WTC11 (cell line): ENCODE results near the gene DLX2. TPM values are rescaled to one million over a fixed set of nuclear protein-coding genes. Genes with fewer than 3 reads are reported as not detected.

ENCODE experiments used
- ATAC-seq: fragments of 200-7000 bp; cut with Tn5 transposase; 2 replicates; pipeline ENCODE4 v1.10.0; 2021; ENCODE audit warnings: mild to moderate bottlenecking, moderate library complexity
- CTCF ChIA-PET: fragments of 300-600 bp; sonication (Branson Sonifier 250); formaldehyde crosslinking; loops from one replicate; lab custom pipeline; 2021; ENCODE audit warnings: antibody characterized with exemption; lab: Charles Lee
- POLR2A ChIA-PET: fragments of 350-600 bp; sonication (Branson Sonifier 250); formaldehyde crosslinking; loops from one replicate; lab custom pipeline; 2021; ENCODE audit warnings: antibody characterized with exemption; lab: Charles Lee
- DNase-seq: peaks from one replicate; pipeline ENCODE4 v3.0.0; 2021; ENCODE audit warnings: low spot score
- H3K27ac Mint-ChIP-seq: 2 replicates; pipeline ENCODE4 v1.8.0; 2021; ENCODE audit warnings: mixed read lengths
- H3K27me3 Mint-ChIP-seq: 2 replicates; pipeline ENCODE4 v1.8.0; 2021; ENCODE audit warnings: low read depth, mild to moderate bottlenecking, moderate library complexity, mixed read lengths
- H3K36me3 Mint-ChIP-seq: 2 replicates; pipeline ENCODE4 v1.8.0; 2021; ENCODE audit warnings: mixed read lengths
- H3K4me1 Mint-ChIP-seq: 2 replicates; pipeline ENCODE4 v1.8.0; 2022; ENCODE audit warnings: mixed read lengths
- H3K4me3 Mint-ChIP-seq: 2 replicates; pipeline ENCODE4 v1.8.0; 2021; ENCODE audit warnings: mild to moderate bottlenecking, moderate library complexity, mixed read lengths
- H3K9me3 Mint-ChIP-seq: 2 replicates; pipeline ENCODE4 v1.8.0; 2021; ENCODE audit warnings: mixed read lengths
- ATF2 ChIP-seq: sonication (generic); formaldehyde crosslinking; IDR thresholded peaks from 2 replicates; pipeline ENCODE4 v1.8.1; 2022; ENCODE audit warnings: low read depth, missing genetic modification reagents, borderline replicate concordance
- MYBL2 ChIP-seq: sonication (generic); formaldehyde crosslinking; IDR thresholded peaks from 2 replicates; pipeline ENCODE4 v1.8.1; 2023; ENCODE audit warnings: mild to moderate bottlenecking, moderate library complexity, missing genetic modification reagents
- NFATC4 ChIP-seq: fragments of 250-450 bp; sonication (Bioruptor Pico); IDR thresholded peaks from 2 replicates; pipeline ENCODE4 v1.9.0; 2021; ENCODE audit warnings: mild to moderate bottlenecking
- NFE2L1 ChIP-seq: sonication (generic); formaldehyde crosslinking; IDR thresholded peaks from 2 replicates; pipeline ENCODE4 v1.8.1; 2023; ENCODE audit warnings: missing genetic modification reagents
- NR3C1 ChIP-seq: sonication (generic); formaldehyde crosslinking; conservative IDR thresholded peaks from 2 replicates; pipeline ENCODE4 v1.8.1; 2023; ENCODE audit warnings: low read depth, mild to moderate bottlenecking, missing genetic modification reagents
- PRDM15 ChIP-seq: sonication (generic); formaldehyde crosslinking; IDR thresholded peaks from 2 replicates; pipeline ENCODE4 v1.8.0; 2022; ENCODE audit warnings: missing genetic modification reagents
- TEAD1 ChIP-seq: sonication (generic); formaldehyde crosslinking; IDR thresholded peaks from 2 replicates; pipeline ENCODE4 v1.8.0; 2022; ENCODE audit warnings: mild to moderate bottlenecking, missing genetic modification reagents
- TP53 ChIP-seq: sonication (generic); formaldehyde crosslinking; IDR thresholded peaks from 2 replicates; pipeline ENCODE4 v1.8.1; 2023; ENCODE audit warnings: mild to moderate bottlenecking, missing genetic modification reagents
- ZNF219 ChIP-seq: sonication (generic); formaldehyde crosslinking; IDR thresholded peaks from 2 replicates; pipeline ENCODE4 v1.8.0; 2023; ENCODE audit warnings: missing genetic modification reagents, mild to moderate bottlenecking, borderline replicate concordance
- ZNF232 ChIP-seq: sonication (generic); formaldehyde crosslinking; IDR thresholded peaks from 2 replicates; pipeline ENCODE4 v1.8.0; 2022; ENCODE audit warnings: mild to moderate bottlenecking, missing genetic modification reagents
- ZNF512 ChIP-seq: sonication (generic); formaldehyde crosslinking; IDR thresholded peaks from 2 replicates; pipeline ENCODE4 v1.8.1; 2022; ENCODE audit warnings: missing genetic modification reagents, borderline replicate concordance
- ZNF671 ChIP-seq: fragments of 250-450 bp; sonication (Bioruptor Pico); IDR thresholded peaks from 2 replicates; pipeline ENCODE4 v1.8.0; 2021; ENCODE audit warnings: mild to moderate bottlenecking
- total RNA-seq: library from RNA; stranded (reverse); gene quantifications from 3 replicates; pipeline ENCODE4 v1.2.3, GENCODE V29; 2021
- TF ChIP-seq, protein P1 (sequence below): sonication (generic); formaldehyde crosslinking; IDR thresholded peaks from 2 replicates; pipeline ENCODE4 v1.8.0; 2023; ENCODE audit warnings: mild to moderate bottlenecking, missing genetic modification reagents
- TF ChIP-seq, protein P2 (sequence below): fragments of 250-450 bp; sonication (Bioruptor Pico); IDR thresholded peaks from 2 replicates; pipeline ENCODE4 v1.9.0; 2021; ENCODE audit warnings: mild to moderate bottlenecking

The DLX2 gene
- total RNA-seq, 1 experiment from 2014 or later, result 0.28 TPM

- ChIA-PET POLR2A (no interaction called here), CTCF (interaction anchor here (2.4 kb wide), 1 partner anchor 8 kb away, joined by 15 read pairs; no protein-coding TSS in a partner anchor)
- no peak for DNase-seq
- no peak overlapping the region for H3K27ac Mint-ChIP-seq
- peaks cover 2% of the 10 kb centered on the region; the same call in 1 of the 2 replicates for H3K36me3 Mint-ChIP-seq
- no peak overlapping the region for H3K4me3 Mint-ChIP-seq
- H3K9me3 Mint-ChIP-seq, result peaks cover 16% of the 10 kb centered on the region
- ATAC-seq, result no peak
- H3K4me1 Mint-ChIP-seq, result peaks cover 37% of the 10 kb centered on the region
- no peak for TF ChIP-seq ZNF512 (CRISPR knock-in tag)
- TF ChIP-seq MYBL2 (CRISPR knock-in tag), result no peak
- TF ChIP-seq NFE2L1 (CRISPR knock-in tag), result no peak
- no peak for TF ChIP-seq NR3C1 (CRISPR knock-in tag)
- TF ChIP-seq ATF2 (CRISPR knock-in tag), result no peak
- TF ChIP-seq NFATC4 (CRISPR knock-in tag), result no peak
- no peak for TF ChIP-seq TP53 (CRISPR knock-in tag)
- TF ChIP-seq ZNF232, result no peak
- TF ChIP-seq, protein P1, sequence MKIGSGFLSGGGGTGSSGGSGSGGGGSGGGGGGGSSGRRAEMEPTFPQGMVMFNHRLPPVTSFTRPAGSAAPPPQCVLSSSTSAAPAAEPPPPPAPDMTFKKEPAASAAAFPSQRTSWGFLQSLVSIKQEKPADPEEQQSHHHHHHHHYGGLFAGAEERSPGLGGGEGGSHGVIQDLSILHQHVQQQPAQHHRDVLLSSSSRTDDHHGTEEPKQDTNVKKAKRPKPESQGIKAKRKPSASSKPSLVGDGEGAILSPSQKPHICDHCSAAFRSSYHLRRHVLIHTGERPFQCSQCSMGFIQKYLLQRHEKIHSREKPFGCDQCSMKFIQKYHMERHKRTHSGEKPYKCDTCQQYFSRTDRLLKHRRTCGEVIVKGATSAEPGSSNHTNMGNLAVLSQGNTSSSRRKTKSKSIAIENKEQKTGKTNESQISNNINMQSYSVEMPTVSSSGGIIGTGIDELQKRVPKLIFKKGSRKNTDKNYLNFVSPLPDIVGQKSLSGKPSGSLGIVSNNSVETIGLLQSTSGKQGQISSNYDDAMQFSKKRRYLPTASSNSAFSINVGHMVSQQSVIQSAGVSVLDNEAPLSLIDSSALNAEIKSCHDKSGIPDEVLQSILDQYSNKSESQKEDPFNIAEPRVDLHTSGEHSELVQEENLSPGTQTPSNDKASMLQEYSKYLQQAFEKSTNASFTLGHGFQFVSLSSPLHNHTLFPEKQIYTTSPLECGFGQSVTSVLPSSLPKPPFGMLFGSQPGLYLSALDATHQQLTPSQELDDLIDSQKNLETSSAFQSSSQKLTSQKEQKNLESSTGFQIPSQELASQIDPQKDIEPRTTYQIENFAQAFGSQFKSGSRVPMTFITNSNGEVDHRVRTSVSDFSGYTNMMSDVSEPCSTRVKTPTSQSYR, result no peak
- TF ChIP-seq ZNF219 (CRISPR knock-in tag), result no peak
- TF ChIP-seq ZNF671 (CRISPR knock-in tag), result no peak
- no peak for TF ChIP-seq TEAD1
- TF ChIP-seq PRDM15, result no peak
- TF ChIP-seq, protein P2, sequence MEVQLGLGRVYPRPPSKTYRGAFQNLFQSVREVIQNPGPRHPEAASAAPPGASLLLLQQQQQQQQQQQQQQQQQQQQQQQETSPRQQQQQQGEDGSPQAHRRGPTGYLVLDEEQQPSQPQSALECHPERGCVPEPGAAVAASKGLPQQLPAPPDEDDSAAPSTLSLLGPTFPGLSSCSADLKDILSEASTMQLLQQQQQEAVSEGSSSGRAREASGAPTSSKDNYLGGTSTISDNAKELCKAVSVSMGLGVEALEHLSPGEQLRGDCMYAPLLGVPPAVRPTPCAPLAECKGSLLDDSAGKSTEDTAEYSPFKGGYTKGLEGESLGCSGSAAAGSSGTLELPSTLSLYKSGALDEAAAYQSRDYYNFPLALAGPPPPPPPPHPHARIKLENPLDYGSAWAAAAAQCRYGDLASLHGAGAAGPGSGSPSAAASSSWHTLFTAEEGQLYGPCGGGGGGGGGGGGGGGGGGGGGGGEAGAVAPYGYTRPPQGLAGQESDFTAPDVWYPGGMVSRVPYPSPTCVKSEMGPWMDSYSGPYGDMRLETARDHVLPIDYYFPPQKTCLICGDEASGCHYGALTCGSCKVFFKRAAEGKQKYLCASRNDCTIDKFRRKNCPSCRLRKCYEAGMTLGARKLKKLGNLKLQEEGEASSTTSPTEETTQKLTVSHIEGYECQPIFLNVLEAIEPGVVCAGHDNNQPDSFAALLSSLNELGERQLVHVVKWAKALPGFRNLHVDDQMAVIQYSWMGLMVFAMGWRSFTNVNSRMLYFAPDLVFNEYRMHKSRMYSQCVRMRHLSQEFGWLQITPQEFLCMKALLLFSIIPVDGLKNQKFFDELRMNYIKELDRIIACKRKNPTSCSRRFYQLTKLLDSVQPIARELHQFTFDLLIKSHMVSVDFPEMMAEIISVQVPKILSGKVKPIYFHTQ (CRISPR knock-in tag), result no peak
- H3K27me3 Mint-ChIP-seq, result peaks cover 79% of the 10 kb centered on the region
Observed at GRCh38 chr2:172135446-172135845, 32.7 kb upstream of the DLX2 start.
